ENCODE data around the gene KCTD13. TPM values are rescaled to one million over a fixed set of nuclear protein-coding genes. Genes with fewer than 3 reads are reported as not detected.

The KCTD13 gene
- total and polyA plus RNA-seq, 2 of the 8 experiments (the other 6 are each of a cell fraction or from before 2014, with no cell fraction given): 9.2 to 10.8 TPM

GRCh38 chr16:29862884-29863668 lies 63.0 kb downstream of the KCTD13 start, which contains the start of gene CDIPT (continued):
- TF ChIP-seq CBX5 (IDR thresholded peaks at IDR 0.05; ENCODE audit: low read depth, low read length) (no peak), POU5F1 (IDR thresholded peaks at IDR 0.05; ENCODE audit: low read depth, low read length) (no peak), ATF2 (IDR thresholded peaks at IDR 0.05; ENCODE audit: low read length) (peak; percentile 96), HDAC2 (IDR thresholded peaks at IDR 0.05; ENCODE audit: borderline replicate concordance in 1 of 2, low read depth in 2 of 2, low read length in 2 of 2) (no peak), ZNF274 (IDR thresholded peaks at IDR 0.05; ENCODE audit: borderline replicate concordance, extremely low read depth, low read length) (no peak), TAF1 (IDR thresholded peaks at IDR 0.05; ENCODE audit: low read depth, low read length) (peak; percentile 86), KDM5A (IDR thresholded peaks at IDR 0.05; ENCODE audit: low read length) (no peak), BACH1 (IDR thresholded peaks at IDR 0.05; ENCODE audit: low read length) (no peak), RXRA (IDR thresholded peaks at IDR 0.05; ENCODE audit: insufficient read depth, low read depth, low read length) (no peak), MAFK (IDR thresholded peaks at IDR 0.05; ENCODE audit: low read depth, low read length) (no peak), CTBP2 (IDR thresholded peaks at IDR 0.05; ENCODE audit: borderline replicate concordance, insufficient read depth, insufficient read length, low read length) (no peak), BRCA1 (IDR thresholded peaks at IDR 0.05; ENCODE audit: low read depth, low read length) (no peak), CHD1 (IDR thresholded peaks at IDR 0.05; ENCODE audit: low read depth, low read length) (peak; percentile 100)
- TF ChIP-seq, protein P1, sequence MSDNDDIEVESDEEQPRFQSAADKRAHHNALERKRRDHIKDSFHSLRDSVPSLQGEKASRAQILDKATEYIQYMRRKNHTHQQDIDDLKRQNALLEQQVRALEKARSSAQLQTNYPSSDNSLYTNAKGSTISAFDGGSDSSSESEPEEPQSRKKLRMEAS (IDR thresholded peaks at IDR 0.05): peak; percentile 31; the same call in 1 of the 2 replicates

Measured in H1 (cell line).